Raji (cell line): ENCODE data around the gene THEMIS2.

Experiments used
- POLR2A ChIP-seq: IDR thresholded peaks from 2 replicates; pipeline ENCODE4 v1.6.1; 2011; ENCODE audit warnings: low read depth, low read length, control low read depth; ENCODE audit not compliant: insufficient read depth

Gene THEMIS2

GRCh38 chr1:27878039-27878438 lies 5.7 kb downstream of the THEMIS2 start:
- no peak for TF ChIP-seq POLR2A

DNA sequence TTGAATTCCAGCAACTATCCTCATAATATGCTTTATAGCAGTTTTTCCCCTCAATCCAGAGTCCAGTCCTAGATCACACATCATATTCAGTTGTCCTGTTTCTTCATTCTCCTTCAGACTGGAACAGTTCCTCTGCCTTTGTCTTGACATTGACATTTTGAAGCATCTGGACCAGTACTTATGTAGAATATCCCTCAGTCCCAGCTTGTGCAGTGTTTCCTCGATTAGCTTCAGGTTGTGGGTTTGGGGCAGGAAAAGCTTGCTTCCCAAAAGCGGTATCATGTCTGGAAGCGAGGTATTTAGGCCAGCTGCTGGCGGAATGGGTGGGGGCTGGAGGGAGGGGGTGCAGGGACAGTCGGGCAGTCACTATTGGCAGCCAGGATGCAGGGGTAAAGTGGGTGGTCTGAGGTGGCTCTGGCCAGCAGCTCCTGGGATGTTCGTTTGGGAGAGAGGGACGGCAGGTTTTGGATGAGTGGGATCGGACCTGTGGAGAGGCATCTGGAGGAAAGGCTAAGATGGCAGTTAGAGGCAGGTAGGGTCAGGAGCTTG lies 6.5 kb downstream of the THEMIS2 start:
- no peak for TF ChIP-seq POLR2A

- TF ChIP-seq POLR2A: no peak
Observed at GRCh38 chr1:27879374-27880082, 7.2 kb downstream of the THEMIS2 start.

- TF ChIP-seq POLR2A: no peak
Observed at GRCh38 chr1:27882543-27882903, 10.2 kb downstream of the THEMIS2 start.

GRCh38 chr1:27883536-27883935 lies 11.2 kb downstream of the THEMIS2 start:
- TF ChIP-seq POLR2A: no peak

DNA sequence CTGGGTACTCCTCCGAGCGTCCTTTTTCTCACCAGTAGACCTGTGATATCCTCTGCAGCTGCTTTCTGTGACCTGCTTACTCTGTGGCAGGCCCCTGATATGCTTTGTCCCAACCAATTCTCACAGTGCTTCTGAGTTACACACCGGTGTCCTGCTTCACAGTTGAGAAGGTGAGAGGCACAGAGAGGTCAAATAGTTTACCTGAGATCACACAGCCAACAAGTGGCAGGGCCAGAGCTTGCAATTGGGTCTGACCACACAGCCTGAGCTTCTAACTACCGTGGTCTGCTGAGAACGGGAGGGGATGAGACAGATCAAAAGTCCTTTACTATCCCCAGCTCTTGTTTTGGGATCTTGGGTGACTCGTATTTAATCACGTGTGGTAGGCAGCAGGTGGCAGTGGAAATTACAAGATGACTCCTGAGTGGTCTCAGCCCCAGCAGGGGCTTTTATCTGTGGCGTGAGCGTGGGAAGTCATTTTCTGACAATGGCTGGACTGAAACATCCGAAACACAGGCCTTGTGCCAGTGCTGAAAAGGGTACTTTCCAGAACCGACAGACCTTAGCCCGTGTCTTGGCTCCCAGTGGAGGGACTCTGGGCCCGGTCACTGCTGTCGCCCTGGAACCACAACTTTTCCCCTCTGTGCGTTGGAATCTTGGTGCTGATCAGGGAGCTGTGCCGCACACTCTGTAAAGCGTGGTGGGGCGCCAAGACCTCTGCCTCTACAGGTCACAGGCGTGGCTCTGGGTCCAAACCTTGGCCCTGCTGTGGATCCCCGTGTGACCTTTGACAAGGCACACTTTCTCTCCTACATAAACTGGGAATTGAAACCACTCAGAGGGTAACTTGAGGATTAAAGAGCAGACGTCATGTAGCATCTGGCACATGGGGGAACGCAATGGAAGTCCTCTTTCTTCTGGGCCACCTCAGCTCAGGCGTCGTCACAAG lies 11.9 kb downstream of the THEMIS2 start:
- TF ChIP-seq POLR2A: no peak

GRCh38 chr1:27885114-27885528 lies 12.8 kb downstream of the THEMIS2 start:
- TF ChIP-seq POLR2A: no peak

- no peak for TF ChIP-seq POLR2A
Observed at GRCh38 chr1:27885621-27886352, 13.4 kb downstream of the THEMIS2 start.

GRCh38 chr1:27886353-27886679 lies 14.0 kb downstream of the THEMIS2 start:
- TF ChIP-seq POLR2A: no peak

GRCh38 chr1:27886744-27887143 lies 14.4 kb downstream of the THEMIS2 start:
- TF ChIP-seq POLR2A: no peak

- TF ChIP-seq POLR2A: no peak
Observed at GRCh38 chr1:27887215-27888021, 15.1 kb downstream of the THEMIS2 start.

DNA sequence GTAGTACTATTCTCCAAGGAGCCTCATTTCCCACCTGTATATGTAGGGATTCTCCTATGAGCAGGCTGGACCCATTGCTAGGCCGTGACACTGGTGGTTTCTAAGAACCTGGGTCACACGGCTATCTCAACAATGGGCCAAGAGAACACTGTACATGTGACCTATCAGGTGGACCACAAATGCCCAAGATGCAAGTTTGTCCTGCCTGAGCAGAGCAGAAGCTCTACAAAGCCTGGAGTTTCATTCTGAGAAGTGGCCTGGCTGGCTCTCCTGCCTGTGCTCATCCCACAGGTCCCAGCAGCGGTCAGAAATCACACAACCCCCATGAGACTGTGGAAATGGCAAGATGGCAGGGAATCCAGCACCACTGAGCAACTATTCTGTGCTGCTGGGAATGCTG lies 17.2 kb downstream of the THEMIS2 start:
- TF ChIP-seq POLR2A: no peak

DNA sequence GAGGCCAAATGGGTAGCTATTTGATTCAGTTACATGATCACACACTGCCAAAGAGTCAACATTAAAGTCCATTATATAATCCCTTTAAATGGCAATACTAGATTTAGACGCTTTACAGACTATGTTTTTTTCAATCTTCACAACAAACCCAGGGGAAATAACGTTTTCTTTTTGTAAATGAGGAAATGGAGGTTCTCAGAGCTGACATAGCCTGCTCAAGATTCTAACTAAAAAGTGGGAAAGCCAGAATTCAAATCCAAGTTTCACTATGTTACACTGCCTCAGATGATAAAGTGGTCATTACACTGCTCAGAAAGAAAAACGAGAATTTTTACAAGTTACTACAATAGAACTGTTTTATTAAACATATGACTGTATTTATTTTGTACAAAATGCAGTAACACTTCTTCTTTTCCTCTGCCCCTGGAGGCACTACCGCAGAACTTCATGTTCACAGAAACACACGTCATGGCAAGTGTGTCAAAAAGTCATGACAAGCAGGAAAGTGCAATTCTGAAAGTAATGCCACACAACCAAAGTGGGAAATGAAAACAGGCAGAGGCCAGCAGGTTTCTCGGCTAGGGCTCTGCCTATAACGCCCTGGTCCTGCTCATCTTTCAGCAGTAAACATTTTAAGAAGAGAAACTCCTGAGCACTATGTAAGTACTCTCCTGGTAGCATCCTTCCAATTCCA lies 19.0 kb downstream of the THEMIS2 start:
- 0 out of 2 replicates have a peak, but pooled peaks have one; percentile 17 for TF ChIP-seq POLR2A

DNA sequence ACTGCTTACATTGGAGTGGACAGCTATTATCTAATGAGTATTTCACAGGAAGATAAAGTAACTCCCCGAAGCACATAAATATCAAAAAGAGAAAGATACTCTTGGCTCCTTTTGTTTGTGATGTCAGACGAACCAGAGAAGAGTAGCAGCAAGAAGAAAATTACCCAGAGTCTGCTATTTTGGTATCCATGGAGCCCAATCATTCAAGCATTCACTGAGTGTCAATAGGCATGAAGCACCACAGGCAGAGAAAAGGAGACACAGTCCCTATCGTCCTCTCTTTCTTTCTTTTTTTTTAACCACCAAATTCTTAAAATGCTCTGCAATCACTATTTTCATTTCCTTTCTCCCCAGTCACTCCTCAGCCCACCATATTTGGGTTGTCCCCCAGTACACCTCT lies 22.2 kb downstream of the THEMIS2 start:
- no peak for TF ChIP-seq POLR2A
